Thoracic aorta (tissue), 2 donors: ENCODE data around the gene TTI1. TPM values are rescaled to one million over a fixed set of nuclear protein-coding genes. Genes with fewer than 3 reads are reported as not detected.

Experiments used
- total RNA-seq, 2 donors: library from RNA; depleted of rRNA; stranded (reverse); fragments of >200 nt; gene quantifications; one replicate each; pipeline versions ENCODE4 v1.1.0 to v1.2.3, GENCODE V29; 2016

Gene TTI1
- total RNA-seq, 2 donors from 2014 or later = 12.2 to 20.1 TPM

Other genes starting within 250 kb of the TTI1 start
- gene VSTM2L, start 130.3 kb downstream of the TTI1 start, total RNA-seq = 1 to 10 TPM in 1 of 2 donors, under 1 TPM in 1; 0.68 to 5.4 TPM
- 10 to 100 TPM; 22.3 to 77.7 TPM for gene RPRD1B, start 290 bp upstream of the TTI1 start, total RNA-seq
- gene TGM2, start 131.8 kb upstream of the TTI1 start, total RNA-seq = 100 to 1,000 TPM; 371 to 755 TPM
- gene KIAA1755, start 227.3 kb upstream of the TTI1 start, total RNA-seq = 10 to 100 TPM; 11.0 to 45.4 TPM